H1 (cell line): ENCODE measurements around the gene MCMBP. TPM values are rescaled to one million over a fixed set of nuclear protein-coding genes. Genes with fewer than 3 reads are reported as not detected.

ENCODE experiments used
- CTCF ChIA-PET: fragments of 300-600 bp; sonication (Branson Sonifier 250); formaldehyde crosslinking; loops from one replicate; lab custom pipeline; 2021; ENCODE audit not compliant: partially characterized antibody; lab: Charles Lee
- POLR2A ChIA-PET: fragments of 300-600 bp; sonication (Branson Sonifier 250); formaldehyde crosslinking; loops from one replicate; lab custom pipeline; 2021; ENCODE audit warnings: inconsistent platforms; ENCODE audit not compliant: partially characterized antibody; lab: Charles Lee
- DNase-seq, 2 experiments: peaks; one replicate each; pipeline versions ENCODE4 v3.0.0 to v3.0.0-alpha.2; 2010 to 2022; ENCODE audit warnings: low spot score in 2 of 2, low read depth in 1 of 2, mixed read lengths in 1 of 2
- FAIRE-seq: peaks from 2 replicates; lab custom pipeline; 2011; peaks lifted over from hg19 to GRCh38; lab: Jason Lieb, UNC
- H2AFZ ChIP-seq: 2 replicates; pipeline ENCODE4 v1.8.1; 2012; ENCODE audit warnings: low read length, inconsistent platforms
- H2AK5ac ChIP-seq: 2 replicates; pipeline ENCODE4 v1.6.1; 2013; ENCODE audit warnings: low read depth, low read length
- H2BK120ac ChIP-seq: replicated peaks from 2 replicates; pipeline ENCODE3; 2013; ENCODE audit warnings: low read depth, low read length, inconsistent platforms
- H2BK12ac ChIP-seq: 2 replicates; pipeline ENCODE4 v1.6.1; 2013; ENCODE audit warnings: low read depth, low read length
- H2BK15ac ChIP-seq: 2 replicates; pipeline ENCODE4 v1.6.1; 2013; ENCODE audit warnings: low read length
- H2BK20ac ChIP-seq: 2 replicates; pipeline ENCODE4 v1.6.1; 2013; ENCODE audit warnings: low read length
- H2BK5ac ChIP-seq: 2 replicates; pipeline ENCODE4 v1.6.1; 2013; ENCODE audit warnings: low read depth, low read length
- H3K14ac ChIP-seq: 2 replicates; pipeline ENCODE4 v1.6.1; 2013; ENCODE audit warnings: inconsistent platforms; ENCODE audit not compliant: insufficient read length
- H3K18ac ChIP-seq: 2 replicates; pipeline ENCODE4 v1.6.1; 2013; ENCODE audit warnings: low read length; ENCODE audit errors: extremely low read depth
- H3K23ac ChIP-seq: 2 replicates; pipeline ENCODE4 v1.6.1; 2013; ENCODE audit warnings: inconsistent platforms; ENCODE audit not compliant: insufficient read length
- H3K23me2 ChIP-seq: 2 replicates; pipeline ENCODE4 v1.6.1; 2013; ENCODE audit warnings: low read depth, low read length
- H3K27ac ChIP-seq: 2 replicates; pipeline ENCODE4 v1.6.1; 2011; ENCODE audit warnings: low read depth, low read length, inconsistent platforms
- H3K27me3 ChIP-seq, 4 experiments: replicated peaks in 1 of 4; 1 replicate in 1 of 4; 2 replicates in 3 of 4; pipeline versions ENCODE4 v1.6.1 to v1.8.1; 2011 to 2013; ENCODE audit warnings: low read length in 3 of 4, mild to moderate bottlenecking in 3 of 4, inconsistent platforms in 2 of 4, mixed read lengths in 2 of 4, moderate library complexity in 1 of 4; ENCODE audit not compliant: control insufficient read depth in 3 of 4, insufficient read depth in 3 of 4; ENCODE audit errors: extremely low read depth in 1 of 4
- H3K36me3 ChIP-seq, 4 experiments: 2 replicates each; pipeline versions ENCODE4 v1.6.1 to v1.8.1; 2011 to 2013; ENCODE audit warnings: mild to moderate bottlenecking in 4 of 4, low read length in 3 of 4, moderate library complexity in 2 of 4, control low read depth in 1 of 4, inconsistent platforms in 1 of 4; ENCODE audit not compliant: insufficient read depth in 4 of 4, control insufficient read depth in 2 of 4
- H3K4ac ChIP-seq: replicated peaks from 2 replicates; pipeline ENCODE3; 2013; ENCODE audit warnings: low read length, low read depth, mixed read lengths, inconsistent platforms; ENCODE audit not compliant: insufficient read length
- H3K4me1 ChIP-seq, 4 experiments: replicated peaks in 1 of 4; 1 replicate in 1 of 4; 2 replicates in 3 of 4; pipeline versions ENCODE4 v1.6.1 to v1.8.1; 2011 to 2013; ENCODE audit warnings: low read length in 3 of 4, inconsistent platforms in 2 of 4, mixed read lengths in 1 of 4; ENCODE audit not compliant: insufficient read depth in 4 of 4, control insufficient read depth in 3 of 4
- H3K4me2 ChIP-seq, 2 experiments: 2 replicates each; pipeline versions ENCODE4 v1.6.1 to v1.8.1; 2011 to 2013; ENCODE audit warnings: low read depth in 2 of 2, low read length in 2 of 2, control low read depth in 1 of 2, inconsistent platforms in 1 of 2, mild to moderate bottlenecking in 1 of 2; ENCODE audit not compliant: insufficient read depth in 1 of 2
- H3K4me3 ChIP-seq, 4 experiments: fragments of 200-600, 300-600 bp in 1 of 4; sonication (generic), shearing (Covaris generic), sonication (Bioruptor Twin) in 1 of 4; 2 replicates each; pipeline versions ENCODE4 v1.5.1 to v1.8.1; 2011 to 2016; ENCODE audit warnings: low read length in 4 of 4, low read depth in 3 of 4, control low read depth in 2 of 4, inconsistent platforms in 2 of 4, mild to moderate bottlenecking in 2 of 4, mixed read lengths in 1 of 4, moderate library complexity in 1 of 4; ENCODE audit not compliant: insufficient read depth in 2 of 4; ENCODE audit errors: extremely low read depth in 1 of 4
- H3K56ac ChIP-seq: replicated peaks from 2 replicates; pipeline ENCODE3; 2013; ENCODE audit warnings: low read depth, mild to moderate bottlenecking, mixed read lengths, low read length, inconsistent platforms; ENCODE audit not compliant: insufficient read length
- H3K79me1 ChIP-seq: 2 replicates; pipeline ENCODE4 v1.6.1; 2013; ENCODE audit warnings: low read depth, low read length, control low read depth
- H3K79me2 ChIP-seq, 2 experiments: 2 replicates each; pipeline versions ENCODE4 v1.6.1 to v1.8.1; 2012 to 2013; ENCODE audit warnings: low read length in 2 of 2, mild to moderate bottlenecking in 2 of 2, inconsistent platforms in 1 of 2; ENCODE audit not compliant: insufficient read depth in 2 of 2, control insufficient read depth in 1 of 2
- H3K9ac ChIP-seq, 4 experiments: replicated peaks in 1 of 4; 1 replicate in 1 of 4; 2 replicates in 3 of 4; pipeline versions ENCODE4 v1.6.1 to v1.8.1; 2011 to 2013; ENCODE audit warnings: low read depth in 3 of 4, low read length in 3 of 4, control low read depth in 2 of 4, mild to moderate bottlenecking in 2 of 4, moderate library complexity in 2 of 4, inconsistent platforms in 1 of 4; ENCODE audit errors: extremely low read depth in 1 of 4
- H3K9me3 ChIP-seq, 2 experiments: 2 replicates each; pipeline versions ENCODE4 v1.6.1 to v1.8.1; 2012 to 2013; ENCODE audit warnings: mild to moderate bottlenecking in 2 of 2, moderate library complexity in 2 of 2, control low read depth in 1 of 2, inconsistent platforms in 1 of 2, low read depth in 1 of 2, low read length in 1 of 2, mixed read lengths in 1 of 2; ENCODE audit not compliant: insufficient read depth in 2 of 2
- H4K20me1 ChIP-seq, 2 experiments: replicated peaks in 1 of 2; 2 replicates each; pipeline versions ENCODE3 to v1.8.1; 2011 to 2013; ENCODE audit warnings: inconsistent platforms in 2 of 2, low read length in 2 of 2, mild to moderate bottlenecking in 1 of 2; ENCODE audit not compliant: insufficient read depth in 2 of 2, control insufficient read depth in 1 of 2
- H4K5ac ChIP-seq: 2 replicates; pipeline ENCODE4 v1.6.1; 2013; ENCODE audit warnings: low read length, low read depth, mixed read lengths, inconsistent platforms; ENCODE audit not compliant: insufficient read length
- H4K8ac ChIP-seq: 2 replicates; pipeline ENCODE4 v1.8.0; 2013; ENCODE audit warnings: mild to moderate bottlenecking, moderate library complexity, low read length, inconsistent platforms; ENCODE audit not compliant: insufficient read depth; ENCODE audit errors: extremely low read depth
- H4K91ac ChIP-seq: replicated peaks from 2 replicates; pipeline ENCODE3; 2013; ENCODE audit warnings: low read length, mixed read lengths, inconsistent platforms; ENCODE audit not compliant: insufficient read length
- CBX8 ChIP-seq: fragments of 300-800, 300-1000 bp; sonication (generic); IDR thresholded peaks from 2 replicates; pipeline ENCODE4 v1.7.1; 2016; ENCODE audit warnings: low read depth, low read length, borderline replicate concordance
- CHD1 ChIP-seq: IDR thresholded peaks from 2 replicates; pipeline ENCODE4 v1.6.1; 2012; ENCODE audit warnings: low read depth, low read length, improper control_type of control experiment
- CTBP2 ChIP-seq: IDR thresholded peaks from 2 replicates; pipeline ENCODE4 v1.7.0; 2011; ENCODE audit warnings: borderline replicate concordance, mild to moderate bottlenecking, moderate library complexity, mixed read lengths, low read length; ENCODE audit not compliant: insufficient read depth, insufficient read length
- GABPA ChIP-seq: IDR thresholded peaks from 2 replicates; pipeline ENCODE4 v1.6.1; 2011; ENCODE audit warnings: mild to moderate bottlenecking, low read length, moderate library complexity, borderline replicate concordance; ENCODE audit not compliant: insufficient read depth
- MAFK ChIP-seq: IDR thresholded peaks from 2 replicates; pipeline ENCODE4 v1.6.1; 2012; ENCODE audit warnings: low read depth, mild to moderate bottlenecking, improper control_type of control experiment, low read length
- NANOG ChIP-seq: IDR thresholded peaks from 2 replicates; pipeline ENCODE4 v1.6.1; 2011; ENCODE audit warnings: low read length, low read depth, mild to moderate bottlenecking, inconsistent platforms; ENCODE audit not compliant: insufficient read depth, poor library complexity, severe bottlenecking
- POLR2A ChIP-seq, 2 experiments: IDR thresholded peaks; 1 replicate in 1 of 2; 2 replicates in 1 of 2; pipeline ENCODE4 v1.6.1; 2011; ENCODE audit warnings: low read depth in 2 of 2, low read length in 2 of 2, mild to moderate bottlenecking in 2 of 2; ENCODE audit errors: control extremely low read depth in 1 of 2
- POLR2AphosphoS5 ChIP-seq: IDR thresholded peaks from 2 replicates; pipeline ENCODE4 v1.6.1; 2011; ENCODE audit warnings: low read depth, low read length
- RXRA ChIP-seq: IDR thresholded peaks from 2 replicates; pipeline ENCODE4 v1.6.1; 2011; ENCODE audit warnings: low read depth, mild to moderate bottlenecking, low read length, moderate library complexity; ENCODE audit not compliant: insufficient read depth
- SIN3A ChIP-seq, 2 experiments: IDR thresholded peaks in 1 of 2; conservative IDR thresholded peaks in 1 of 2; 2 replicates each; pipeline ENCODE4 v1.6.1; 2011 to 2012; ENCODE audit warnings: low read length in 2 of 2, improper control_type of control experiment in 1 of 2, low read depth in 1 of 2, mild to moderate bottlenecking in 1 of 2
- WGBS, 2 experiments: shearing (Covaris generic) in 1 of 2; methylation state at CpG; one replicate each; pipeline versions ENCODE4 v1.1.6 to v1.1.7; 2013 to 2015; ENCODE audit warnings: low lambda C conversion rate in 2 of 2, mixed read lengths in 2 of 2, inconsistent platforms in 1 of 2, low coverage in 1 of 2, missing lambda C conversion rate in 1 of 2; ENCODE audit not compliant: insufficient replicate concordance in 2 of 2, insufficient coverage in 1 of 2, insufficient read length in 1 of 2; ENCODE audit errors: extremely low coverage in 1 of 2, missing lambda C conversion rate in 1 of 2; 5-methylcytosine and 5-hydroxymethylcytosine counted together
- polyA plus RNA-seq, 7 experiments: library from polyadenylated mRNA; depleted of rRNA in 3 of 7; stranded (reverse) in 5 of 7; unstranded in 2 of 7; fragments of >200 nt in 5 of 7; fragments of 200-250 nt in 2 of 7; gene quantifications; 1 replicate in 5 of 7; 2 replicates in 1 of 7; 4 replicates in 1 of 7; pipeline versions ENCODE4 v1.2.1 to v1.2.3, GENCODE V29; 2011 to 2013; ENCODE audit warnings: missing spikeins in 2 of 7, mixed read lengths in 2 of 7
- total RNA-seq: library from RNA; stranded (reverse); fragmentation: NEBNext Ultra II Directional; extraction: Animal tissue kit (Norgen Biotek cat#: 25700); gene quantifications from 2 replicates; pipeline ENCODE4 v1.2.1, GENCODE V29; 2021

The MCMBP gene
- total and polyA plus RNA-seq, 2 of the 8 experiments (the other 6 are each of a cell fraction or from before 2014, with no cell fraction given) = 67.3 to 81.7 TPM

- H3K4me2 ChIP-seq = peak overlapping the region; percentile 56 to 65
- CTCF ChIA-PET = interaction anchor here (0.6 to 10.2 kb wide), 16 partner anchors 12 to 237 kb away, joined by 3 to 61 read pairs (median 4); no protein-coding TSS in a partner anchor
- no peak for TF ChIP-seq RXRA
- no peak for TF ChIP-seq CHD1
- 0 out of 4 replicates have a peak, but pooled peaks of 1 of the 2 experiments have one; percentile 48 for TF ChIP-seq SIN3A (conservative IDR thresholded peaks at IDR 0.05 in 1 of 2, IDR thresholded peaks at IDR 0.05 in 1 of 2; ENCODE audit: low read depth in 1 of 2, low read length in 2 of 2)
- no peak for TF ChIP-seq NANOG
- no peak for TF ChIP-seq CBX8
- no peak for TF ChIP-seq CTBP2
- peak; percentile 95 to 96 for TF ChIP-seq POLR2A (IDR thresholded peaks at IDR 0.05; ENCODE audit: control extremely low read depth in 1 of 2, low read depth in 2 of 2, low read length in 2 of 2)
- TF ChIP-seq POLR2AphosphoS5 = peak; percentile 100
- TF ChIP-seq MAFK = no peak
- no peak for TF ChIP-seq GABPA
Observed at GRCh38 chr10:119817991-119818888, 54.4 kb downstream of the MCMBP start.

More at GRCh38 chr10:119817991-119818888, 54.4 kb downstream of the MCMBP start:
- no peaks in the 10 kb centered on the region for H4K20me1 ChIP-seq
- H3K27ac ChIP-seq = peak overlapping the region; percentile 90
- H4K5ac ChIP-seq = peak overlapping the region; percentile 82
- DNase-seq (peak; percentile 95 to 96), FAIRE-seq (no peak)
- H2BK5ac ChIP-seq = peak overlapping the region; percentile 98
- H3K56ac ChIP-seq = peak overlapping the region; percentile 19
- no peaks in the 10 kb centered on the region for H3K9me3 ChIP-seq
- no peak overlapping the region for H3K14ac ChIP-seq
- H3K4me3 ChIP-seq = peak overlapping the region; percentile 54 to 90 (median 74)
- peak overlapping the region; percentile 85 for H3K4ac ChIP-seq
- H2BK12ac ChIP-seq = peak overlapping the region; percentile 97
- H4K91ac ChIP-seq = peak overlapping the region; percentile 97
- H2BK120ac ChIP-seq = peak overlapping the region; percentile 86
- H3K36me3 ChIP-seq = peaks cover 0 to 20% (median 6%) of the 10 kb centered on the region in 4 experiments; a peak in 5 of 8 replicates
- H2AFZ ChIP-seq = no peak overlapping the region
- WGBS, 2 experiments = 48% methylated on average over 62 of the region's 84 CpGs; no CpG with 5 or more reads in 1 of the 2 experiments
- peak overlapping the region; percentile 93 for H4K8ac ChIP-seq
- peaks cover 0 to 24% of the 10 kb centered on the region in 2 experiments; a peak in 3 of 4 replicates for H3K79me2 ChIP-seq
- H3K4me1 ChIP-seq = peaks cover 0 to 11% (median 4%) of the 10 kb centered on the region in 4 experiments; a peak in 5 of 7 replicates
- 0 out of 2 replicates have a peak overlapping the region, but pooled peaks have one; percentile 17 for H2AK5ac ChIP-seq
- H3K18ac ChIP-seq = peak overlapping the region; percentile 90
- no peaks in the 10 kb centered on the region; the same call in 1 of the 2 replicates for H3K79me1 ChIP-seq
- no peak overlapping the region for H2BK20ac ChIP-seq
- H3K23ac ChIP-seq = no peak overlapping the region
- peak overlapping the region in 3 of 4 experiments; percentile 86 to 89 (median 89); a peak in 6 of 7 replicates for H3K9ac ChIP-seq
- peaks cover 5% of the 10 kb centered on the region for H3K23me2 ChIP-seq
- no peaks in the 10 kb centered on the region for H3K27me3 ChIP-seq
- no peak overlapping the region; the same call in 1 of the 2 replicates for H2BK15ac ChIP-seq
- POLR2A ChIA-PET = interaction anchor here (0.7 to 3.9 kb wide), 24 partner anchors 10 to 155 kb away, joined by 3 to 40 read pairs (median 5); partner anchors contain the start of genes INPP5F and MCMBP
